ENCODE measurements around the gene GRIK4.
"Not testable (repeated sequence)": the region's sequence is repeated elsewhere in the genome, so short reads cannot be mapped to it uniquely, and the experiment has no call there.

The GRIK4 gene

DNA sequence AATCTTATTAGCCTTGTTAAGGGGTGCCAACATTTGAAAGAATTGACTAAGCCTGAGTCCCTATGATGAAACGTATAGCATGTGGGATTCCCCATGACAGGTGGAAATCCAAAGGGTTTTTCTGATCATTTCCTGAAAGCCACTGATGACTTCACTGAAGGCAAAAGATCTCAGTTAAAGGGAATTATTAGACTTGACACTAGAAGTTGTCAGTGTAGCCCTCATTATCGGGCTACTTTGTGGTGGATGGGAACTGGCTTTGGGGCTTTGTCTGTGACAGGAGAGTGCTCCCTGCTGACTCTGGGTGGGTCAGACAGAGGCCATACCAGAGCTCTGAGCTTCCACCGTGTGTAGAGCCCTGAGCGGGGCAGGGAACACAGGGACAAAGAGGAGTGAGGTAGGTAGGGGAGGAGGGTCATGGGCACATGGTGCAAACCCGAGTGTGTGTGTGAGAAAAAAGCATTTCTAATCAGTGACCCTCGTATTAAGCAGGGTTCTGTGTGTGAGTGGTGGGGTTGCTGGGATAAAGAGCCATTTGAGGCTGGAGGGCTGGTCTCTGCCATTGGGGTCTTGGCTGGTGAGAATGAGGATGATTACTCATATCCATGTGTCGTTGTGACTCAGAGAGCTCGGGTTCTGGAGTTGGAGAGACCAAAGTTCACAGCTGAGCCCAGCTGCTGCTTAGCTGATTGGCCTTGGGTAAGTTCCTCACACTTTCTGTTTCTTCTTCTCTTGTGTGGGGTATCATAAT, 101.1 kb downstream of the GRIK4 start:
- no peak for DNase-seq

GRCh38 chr11:120613264-120614226, 102.0 kb downstream of the GRIK4 start:
- no peak for DNase-seq

DNA sequence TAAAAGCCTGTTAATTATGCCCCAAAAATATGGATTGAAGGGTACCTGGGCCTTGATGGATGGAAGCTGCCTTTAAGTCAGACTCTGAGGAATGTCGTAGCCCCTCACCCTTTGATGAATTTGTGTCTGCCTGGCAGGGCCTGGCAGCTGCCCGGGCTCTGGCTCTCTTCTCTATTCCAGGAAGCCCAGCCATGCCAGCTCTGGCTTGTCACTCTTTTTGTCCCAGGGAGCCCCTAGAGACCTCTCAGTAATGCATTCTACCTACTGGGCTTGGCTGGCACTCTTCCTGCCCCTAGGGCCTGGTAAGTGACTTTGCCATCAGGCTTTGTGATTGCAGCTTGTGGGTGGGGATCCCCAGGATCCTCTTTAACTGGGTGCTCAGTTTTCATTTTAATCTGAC, 103.8 kb downstream of the GRIK4 start:
- no peak for DNase-seq

GRCh38 chr11:120618399-120618798, 106.9 kb downstream of the GRIK4 start:
- no peak for DNase-seq

- no peak for DNase-seq
Observed at GRCh38 chr11:120622189-120622875, 110.8 kb downstream of the GRIK4 start.

DNA sequence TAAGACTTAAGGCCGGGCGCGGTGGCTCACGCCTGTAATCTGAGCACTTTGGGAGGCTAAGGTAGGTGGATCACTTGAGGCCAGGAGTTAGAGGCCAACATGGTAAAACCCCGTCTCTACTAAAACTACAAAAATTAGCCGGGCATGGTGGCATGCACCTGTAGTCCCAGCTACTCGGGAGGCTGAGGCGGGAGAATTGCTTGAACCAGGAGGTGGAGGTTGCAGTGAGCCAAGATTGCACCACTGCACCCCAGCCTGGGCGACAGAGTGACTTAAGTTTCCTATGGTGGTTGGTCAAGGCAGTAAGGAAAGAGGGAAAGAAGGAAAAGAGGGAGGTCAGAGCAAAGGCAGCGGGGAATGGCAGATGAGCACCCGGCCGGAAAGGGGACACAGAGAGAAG, 113.4 kb downstream of the GRIK4 start:
- DNase-seq, result not testable (repeated sequence)

GRCh38 chr11:120625565-120625964, 114.0 kb downstream of the GRIK4 start:
- DNase-seq, result no peak

DNA sequence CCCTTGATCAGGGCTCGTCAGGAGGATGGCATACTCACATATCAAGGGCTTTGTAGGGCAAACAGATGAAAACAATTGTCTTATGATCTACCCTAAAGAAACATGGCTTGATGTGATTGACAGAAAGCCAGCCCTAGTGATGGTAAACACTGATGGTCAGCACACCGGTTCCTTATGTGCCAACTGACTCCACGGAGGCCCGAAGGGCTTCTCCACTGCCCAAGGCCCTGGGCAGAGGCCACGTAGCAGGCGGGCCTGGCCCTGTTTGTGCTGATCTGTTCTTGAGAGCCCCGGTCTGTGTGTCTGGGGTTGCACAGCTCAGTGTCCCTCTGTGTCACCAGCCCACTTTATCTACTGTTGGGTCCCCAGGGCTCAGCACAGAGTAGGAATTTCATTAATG, 115.2 kb downstream of the GRIK4 start:
- DNase-seq, result no peak

DNA sequence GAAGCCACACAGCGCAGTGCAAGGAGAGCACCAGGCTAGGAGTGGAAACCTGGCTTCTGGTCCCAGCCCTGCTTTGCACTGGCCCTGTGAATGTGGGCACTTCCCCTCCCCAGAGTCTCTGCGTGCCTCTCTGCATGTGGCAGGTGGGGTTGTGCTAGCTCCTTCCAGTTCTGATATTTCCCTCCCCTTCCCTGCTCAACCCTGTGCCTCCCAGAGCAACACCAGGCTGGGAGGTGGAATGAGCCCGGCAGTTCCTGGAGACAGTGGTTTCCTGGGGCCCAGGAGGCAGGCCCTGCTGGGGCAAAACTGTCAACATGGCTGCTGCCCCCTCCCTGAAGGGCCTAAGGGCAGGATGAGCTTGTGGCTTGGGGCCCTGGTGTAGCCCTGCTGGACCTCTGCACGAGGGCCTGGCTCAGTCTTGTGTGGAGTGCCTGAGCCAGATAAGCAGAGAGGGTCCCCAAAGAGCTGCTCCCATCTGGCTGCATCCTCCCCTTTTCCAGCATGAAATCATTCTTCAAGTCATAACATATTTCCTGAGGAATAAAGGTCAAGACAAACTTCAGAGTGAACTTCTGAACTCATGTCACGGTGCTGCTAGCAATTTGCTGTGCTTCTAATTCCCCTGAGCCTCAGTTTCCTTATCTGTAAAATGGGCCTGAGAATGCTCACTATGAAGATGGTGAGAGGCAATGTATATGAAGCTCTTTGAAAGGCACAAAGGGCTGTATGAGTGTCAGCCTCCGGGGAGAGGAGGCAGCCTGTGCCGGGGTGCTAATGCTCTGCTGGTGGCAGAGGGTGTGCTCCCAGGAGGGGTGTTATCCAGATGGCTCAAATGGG, 116.0 kb downstream of the GRIK4 start:
- no peak for DNase-seq

GRCh38 chr11:120629407-120630080, 118.0 kb downstream of the GRIK4 start:
- no peak for DNase-seq

DNA sequence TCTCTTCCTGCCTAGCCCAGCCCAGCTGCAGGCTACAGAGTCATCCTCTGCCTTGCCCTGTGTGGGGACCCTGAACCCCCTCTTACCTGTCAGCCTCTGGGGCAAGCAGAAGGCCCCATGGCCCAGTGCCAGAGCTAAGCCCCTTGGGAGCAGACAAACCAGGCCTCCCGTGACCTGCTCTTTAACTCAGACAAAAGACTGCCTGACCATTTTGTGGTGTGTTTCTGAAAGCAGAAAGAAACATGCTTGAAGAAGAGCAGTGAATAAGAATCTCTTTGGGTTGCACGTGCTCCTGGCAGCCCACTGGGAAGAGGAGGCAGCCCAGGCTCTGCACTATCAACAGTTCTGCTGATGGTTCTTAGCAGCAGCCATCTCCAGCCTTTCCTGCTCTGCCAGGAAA, 118.6 kb downstream of the GRIK4 start:
- no peak for DNase-seq

DNA sequence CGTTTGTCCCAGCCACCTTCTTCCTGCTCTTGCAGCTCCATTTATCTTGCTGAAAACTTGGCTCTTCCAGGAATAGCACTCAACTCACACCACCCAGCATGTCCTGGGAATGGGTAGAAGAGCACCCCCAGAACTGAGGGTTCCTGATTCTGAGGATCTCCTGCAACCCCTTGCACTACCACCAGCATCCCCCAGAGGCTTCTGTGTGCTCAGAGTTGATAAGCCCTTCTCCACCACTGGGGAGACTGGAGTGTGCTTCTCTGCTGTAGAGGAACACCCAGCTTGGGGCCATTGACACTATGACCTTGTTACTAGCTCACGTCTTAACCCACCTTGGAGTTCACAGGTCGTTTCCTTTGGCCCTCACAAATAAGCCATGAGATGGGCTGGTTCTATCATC, 121.0 kb downstream of the GRIK4 start:
- DNase-seq, result no peak

- DNase-seq, result no peak
Observed at GRCh38 chr11:120633616-120634393, 122.3 kb downstream of the GRIK4 start.

DNA sequence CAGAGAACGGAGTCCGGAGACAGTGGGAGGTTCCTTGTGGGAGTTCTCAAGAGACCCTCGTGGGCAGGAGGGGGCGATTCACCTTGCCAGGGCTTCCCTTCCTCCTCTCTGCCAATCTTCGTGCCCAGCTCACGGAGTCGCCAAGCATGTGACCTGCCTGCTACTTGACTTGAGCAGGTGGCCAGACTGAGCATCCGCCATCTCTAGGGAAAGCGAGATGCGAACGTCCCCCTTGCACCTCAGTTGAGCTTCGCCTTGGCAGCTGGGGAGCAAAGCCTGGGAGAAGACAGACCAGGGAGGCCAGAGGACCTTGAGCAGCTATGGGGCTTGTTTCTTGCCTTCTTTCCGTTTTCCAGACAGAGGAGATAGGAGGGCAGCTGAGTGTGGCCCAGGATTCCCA, 123.2 kb downstream of the GRIK4 start:
- DNase-seq, result no peak

GRCh38 chr11:120635136-120635810, 123.7 kb downstream of the GRIK4 start:
- DNase-seq, result no peak

DNA sequence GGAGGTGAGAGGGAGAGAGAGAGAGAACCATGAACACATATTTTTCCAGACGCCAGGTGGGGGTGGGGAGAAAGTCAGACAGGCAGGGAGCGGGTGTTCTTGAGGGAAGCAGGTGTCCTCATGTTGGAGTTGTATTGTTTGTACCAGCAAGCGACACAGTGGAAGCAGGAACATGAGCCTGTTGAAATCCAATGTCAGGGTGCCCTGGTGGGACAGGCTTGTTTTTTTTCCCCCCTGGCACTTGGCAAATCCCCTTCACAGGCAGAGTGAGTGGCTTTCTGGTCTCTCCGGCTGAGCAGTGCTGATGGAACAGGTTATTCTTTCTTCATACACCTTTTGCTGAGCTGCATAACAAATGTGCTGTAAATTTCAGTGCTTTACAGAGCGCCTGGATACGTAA, 125.6 kb downstream of the GRIK4 start:
- no peak for DNase-seq

DNA sequence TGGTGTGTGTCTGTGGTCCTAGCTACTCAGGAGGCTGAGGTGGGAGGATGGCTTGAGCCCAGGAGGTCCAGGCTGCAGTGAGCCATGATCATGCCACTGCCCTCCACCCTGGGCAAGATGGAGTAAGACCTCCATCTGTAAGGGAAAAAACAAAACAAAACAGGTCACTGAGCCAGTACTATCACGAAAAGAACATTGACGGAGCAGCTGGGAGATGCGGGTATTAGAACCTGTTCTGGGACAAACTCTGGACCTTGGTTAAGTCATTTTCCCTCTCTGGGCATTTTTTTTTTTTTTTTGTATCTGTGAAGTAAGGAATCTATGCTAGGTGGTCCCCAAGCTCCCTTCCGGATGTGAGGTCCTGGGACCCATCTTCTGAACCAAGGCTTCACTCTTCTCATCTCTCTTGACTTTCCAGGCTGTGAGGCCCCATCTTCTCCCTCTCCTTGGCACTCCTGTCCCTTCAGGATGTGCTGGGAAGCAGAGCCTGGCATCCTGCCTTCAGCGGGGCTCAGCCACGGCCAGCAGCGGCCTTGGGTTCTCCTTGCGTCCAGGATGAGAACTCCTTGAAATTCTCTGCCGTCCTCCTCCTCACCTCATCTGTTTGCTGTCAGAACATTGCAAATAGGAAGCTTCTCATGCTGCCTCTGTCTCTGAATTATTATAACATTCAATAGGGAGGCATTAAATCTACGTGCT, 130.8 kb downstream of the GRIK4 start:
- no peak for DNase-seq

DNA sequence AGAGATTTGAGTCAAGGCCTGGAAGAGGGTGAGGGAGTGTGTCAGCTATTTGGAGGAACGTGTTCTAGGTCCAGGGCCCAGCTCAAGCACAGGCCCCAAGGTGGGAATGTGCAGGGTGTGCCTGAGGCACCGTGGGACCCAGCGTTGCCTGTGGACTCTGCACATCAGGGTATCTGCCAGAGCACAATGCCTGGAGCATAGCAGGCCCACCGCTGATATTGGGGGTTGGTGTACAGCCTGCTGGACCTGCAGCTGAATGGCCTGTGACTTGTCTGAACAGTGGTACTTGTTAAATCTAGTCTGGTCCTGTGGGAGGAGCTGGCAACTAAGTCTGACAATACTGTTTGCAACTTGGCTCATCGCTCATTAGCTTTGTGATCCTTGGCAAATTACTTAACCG, 131.7 kb downstream of the GRIK4 start:
- DNase-seq, result no peak

DNA sequence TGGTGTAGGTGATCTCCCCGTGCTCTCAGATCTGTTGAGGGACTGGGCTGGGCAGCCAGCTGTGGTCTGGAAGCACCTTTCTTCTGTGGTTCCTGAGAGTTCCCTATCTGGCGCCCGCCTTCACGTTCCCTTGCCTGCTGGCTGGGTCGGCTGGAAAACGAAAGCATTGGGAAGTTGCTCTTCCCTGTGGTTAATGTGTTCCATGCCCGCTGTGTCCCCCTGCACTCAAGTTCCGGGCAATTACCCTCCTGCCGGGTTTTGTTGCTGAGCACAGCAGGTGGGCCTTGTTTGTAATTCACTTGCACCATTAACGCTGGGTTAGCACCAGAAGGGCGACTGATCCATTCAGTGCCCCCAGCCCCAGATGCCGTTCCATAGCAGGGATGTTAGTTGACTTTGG, 134.1 kb downstream of the GRIK4 start:
- no peak for DNase-seq

GRCh38 chr11:120646206-120646605, 134.7 kb downstream of the GRIK4 start:
- DNase-seq, result no peak

All from stimulated activated CD4-positive, alpha-beta T cell treated with anti-CD3 and anti-CD28 coated beads, Interleukin-12 subunit alpha, Interleukin-12 subunit beta, amount 100 ng/mL, for 4 hours (primary cell).